ENCODE data around the gene NRP1.

GRCh38 chr10:33201056-33201780 lies 133.2 kb downstream of the NRP1 start:
- no peak for TF ChIP-seq CTCF (IDR thresholded peaks at IDR 0.05)
- no peak for TF ChIP-seq POLR2A (IDR thresholded peaks at IDR 0.05)
